ENCODE results near the gene INO80. TPM values are rescaled to one million over a fixed set of nuclear protein-coding genes. Genes with fewer than 3 reads are reported as not detected.

The INO80 gene
- polyA plus RNA-seq, 1 experiment: 5.3 TPM

DNA sequence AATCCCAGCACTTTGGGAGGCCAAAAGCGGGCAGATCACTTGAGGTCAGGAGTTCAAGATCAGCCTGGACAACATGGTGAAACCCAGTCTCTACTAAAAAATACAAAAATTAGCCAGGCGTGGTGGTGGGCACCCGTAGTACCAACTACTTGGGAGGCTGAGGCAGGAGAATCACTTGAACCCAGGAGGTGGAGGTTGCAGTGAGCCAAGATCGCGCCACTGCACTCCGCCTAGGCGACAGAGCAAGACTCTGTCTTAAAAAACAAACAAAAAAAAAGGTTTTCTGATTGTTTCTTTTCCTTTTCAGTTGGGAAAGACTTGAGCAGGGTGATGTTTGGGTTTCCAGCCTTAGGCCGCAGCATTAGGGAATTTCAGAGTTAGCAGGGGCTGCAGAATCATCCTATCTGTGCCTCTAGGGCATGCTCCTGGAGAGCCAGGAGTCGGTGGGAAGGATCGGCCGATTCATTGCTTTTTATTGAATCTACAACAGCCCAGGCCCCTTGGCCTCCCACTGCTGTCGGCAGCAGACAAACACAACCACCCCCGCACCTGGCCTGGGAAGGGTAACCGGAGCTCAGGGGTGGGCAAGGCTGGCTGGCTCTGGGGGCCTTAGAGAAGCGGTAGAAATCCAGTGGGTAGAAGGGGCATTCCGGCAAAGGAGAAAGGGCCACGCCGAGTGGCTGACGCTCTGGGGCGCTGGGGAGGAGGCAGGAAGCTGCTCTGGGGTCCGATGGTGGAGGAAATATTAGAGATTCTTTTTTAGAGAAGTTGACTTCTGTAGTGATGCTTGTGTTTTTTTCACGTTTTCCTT is 156.5 kb downstream of the INO80 start:
- TF ChIP-seq, protein P1, sequence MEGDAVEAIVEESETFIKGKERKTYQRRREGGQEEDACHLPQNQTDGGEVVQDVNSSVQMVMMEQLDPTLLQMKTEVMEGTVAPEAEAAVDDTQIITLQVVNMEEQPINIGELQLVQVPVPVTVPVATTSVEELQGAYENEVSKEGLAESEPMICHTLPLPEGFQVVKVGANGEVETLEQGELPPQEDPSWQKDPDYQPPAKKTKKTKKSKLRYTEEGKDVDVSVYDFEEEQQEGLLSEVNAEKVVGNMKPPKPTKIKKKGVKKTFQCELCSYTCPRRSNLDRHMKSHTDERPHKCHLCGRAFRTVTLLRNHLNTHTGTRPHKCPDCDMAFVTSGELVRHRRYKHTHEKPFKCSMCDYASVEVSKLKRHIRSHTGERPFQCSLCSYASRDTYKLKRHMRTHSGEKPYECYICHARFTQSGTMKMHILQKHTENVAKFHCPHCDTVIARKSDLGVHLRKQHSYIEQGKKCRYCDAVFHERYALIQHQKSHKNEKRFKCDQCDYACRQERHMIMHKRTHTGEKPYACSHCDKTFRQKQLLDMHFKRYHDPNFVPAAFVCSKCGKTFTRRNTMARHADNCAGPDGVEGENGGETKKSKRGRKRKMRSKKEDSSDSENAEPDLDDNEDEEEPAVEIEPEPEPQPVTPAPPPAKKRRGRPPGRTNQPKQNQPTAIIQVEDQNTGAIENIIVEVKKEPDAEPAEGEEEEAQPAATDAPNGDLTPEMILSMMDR (IDR thresholded peaks at IDR 0.05; ENCODE audit: low read depth, low read length): no peak
- Histone ChIP-seq H3K4me3 (ENCODE audit: low read depth, low read length) (no peak overlapping the region), H3K27ac (ENCODE audit: low read depth, low read length) (no peak overlapping the region), H3K27me3 (ENCODE audit: control insufficient read depth, insufficient read depth, low read length) (no peaks in the 10 kb centered on the region), H3K9me3 (ENCODE audit: control insufficient read depth, insufficient read depth, low read length) (no peaks in the 10 kb centered on the region; the same call in 1 of the 2 replicates)
- no peak for DNase-seq (ENCODE audit: low read depth, low spot score)
- CTCF ChIA-PET: no interaction called here
- POLR2A ChIA-PET: no interaction called here

DNA sequence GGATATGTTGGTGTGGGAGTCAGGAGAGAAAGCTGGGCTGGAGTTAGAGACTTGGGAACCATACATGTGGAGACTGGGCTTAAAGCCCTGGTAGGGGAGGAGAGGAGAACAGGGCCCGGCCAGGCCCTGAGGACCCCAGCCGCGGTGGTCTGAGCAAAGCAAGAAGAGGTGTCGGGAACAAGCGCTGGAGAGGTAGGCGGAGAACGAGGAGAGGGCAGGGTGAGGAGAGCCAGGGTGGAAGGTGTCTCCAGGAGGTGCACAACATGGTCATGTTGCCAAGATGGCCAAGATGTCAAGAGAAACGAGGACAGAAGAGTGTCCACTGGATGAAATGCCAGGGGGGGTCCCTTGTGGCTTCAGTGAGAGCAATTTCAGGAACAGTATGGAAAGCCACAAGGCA is 157.4 kb downstream of the INO80 start:
- no peak for DNase-seq (ENCODE audit: low read depth, low spot score)
- ChIA-PET POLR2A (interaction anchor here (1.4 kb wide), 1 partner anchor 17 kb away, joined by 3 read pairs; no protein-coding TSS in a partner anchor), CTCF (interaction anchor here (0.8 kb wide), 1 partner anchor 24 kb away, joined by 3 read pairs; no protein-coding TSS in a partner anchor)
- H3K27me3 ChIP-seq (ENCODE audit: control insufficient read depth, insufficient read depth, low read length): no peaks in the 10 kb centered on the region
- no peak overlapping the region for H3K4me3 ChIP-seq (ENCODE audit: low read depth, low read length)
- H3K9me3 ChIP-seq (ENCODE audit: control insufficient read depth, insufficient read depth, low read length): no peaks in the 10 kb centered on the region; the same call in 1 of the 2 replicates
- TF ChIP-seq, protein P1 (IDR thresholded peaks at IDR 0.05; ENCODE audit: low read depth, low read length): no peak
- H3K27ac ChIP-seq (ENCODE audit: low read depth, low read length): no peak overlapping the region

DNA sequence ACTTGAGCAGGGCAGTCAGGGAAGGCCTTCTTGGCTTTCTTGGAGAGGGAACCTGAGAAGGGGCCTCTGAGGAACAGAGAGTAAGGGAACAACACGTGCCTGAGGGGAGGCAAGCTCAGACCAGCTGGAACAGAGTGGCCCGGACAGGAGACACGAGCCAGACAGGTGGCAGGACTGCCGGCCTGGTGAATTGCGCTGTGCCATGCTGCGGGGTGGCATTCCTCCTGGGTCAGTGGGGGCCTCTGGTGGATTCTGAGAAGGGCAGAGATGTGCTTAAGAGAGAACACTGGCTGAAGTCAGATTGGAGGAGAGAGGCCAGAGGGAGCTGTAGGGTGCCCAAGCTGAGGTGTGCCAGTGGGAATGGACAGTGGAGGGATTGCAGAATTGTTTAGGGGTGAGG is 157.9 kb downstream of the INO80 start:
- Histone ChIP-seq H3K9me3 (ENCODE audit: control insufficient read depth, insufficient read depth, low read length) (no peaks in the 10 kb centered on the region; the same call in 1 of the 2 replicates), H3K27ac (ENCODE audit: low read depth, low read length) (peak overlapping the region; percentile 47), H3K27me3 (ENCODE audit: control insufficient read depth, insufficient read depth, low read length) (no peaks in the 10 kb centered on the region), H3K4me3 (ENCODE audit: low read depth, low read length) (no peak overlapping the region)
- ChIA-PET POLR2A (interaction anchor here (1.4 kb wide), 1 partner anchor 17 kb away, joined by 3 read pairs; no protein-coding TSS in a partner anchor), CTCF (interaction anchor here (0.8 kb wide), 1 partner anchor 25 kb away, joined by 3 read pairs; no protein-coding TSS in a partner anchor)
- TF ChIP-seq, protein P1 (IDR thresholded peaks at IDR 0.05; ENCODE audit: low read depth, low read length): no peak
- DNase-seq (ENCODE audit: low read depth, low spot score): no peak

DNA sequence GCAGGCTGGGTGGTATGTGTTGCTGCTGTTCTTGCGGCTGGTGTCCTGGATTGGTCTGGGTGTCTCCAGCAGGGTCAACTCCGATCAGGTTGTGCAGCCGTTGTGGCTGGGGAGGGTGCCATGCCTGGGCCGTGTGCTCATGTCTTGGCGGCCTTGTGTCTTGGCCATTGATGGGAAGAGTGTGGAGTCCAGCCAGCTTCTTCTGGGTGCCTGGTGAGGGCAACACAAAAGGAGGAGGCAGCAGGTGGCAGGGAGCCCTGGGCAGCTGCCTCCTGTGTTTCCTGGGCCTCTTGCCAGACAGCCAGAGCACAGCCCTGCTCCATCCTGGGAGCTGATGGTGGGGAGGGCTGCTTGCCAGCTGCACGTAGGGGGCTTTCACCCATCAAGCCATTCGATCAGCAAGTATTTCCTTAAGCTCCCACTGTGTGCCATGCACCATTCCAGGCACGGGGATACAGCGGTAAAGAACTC is 158.5 kb downstream of the INO80 start:
- Histone ChIP-seq H3K4me3 (ENCODE audit: low read depth, low read length) (no peak overlapping the region), H3K27me3 (ENCODE audit: control insufficient read depth, insufficient read depth, low read length) (no peaks in the 10 kb centered on the region), H3K27ac (ENCODE audit: low read depth, low read length) (no peak overlapping the region), H3K9me3 (ENCODE audit: control insufficient read depth, insufficient read depth, low read length) (no peaks in the 10 kb centered on the region; the same call in 1 of the 2 replicates)
- DNase-seq (ENCODE audit: low read depth, low spot score): no peak
- CTCF ChIA-PET: interaction anchor here (0.6 to 1.3 kb wide), 2 partner anchors 16 to 362 kb away, joined by 3 to 10 read pairs; no protein-coding TSS in a partner anchor
- TF ChIP-seq, protein P1 (IDR thresholded peaks at IDR 0.05; ENCODE audit: low read depth, low read length): no peak
- POLR2A ChIA-PET: interaction anchor here (0.7 to 1.4 kb wide), 2 partner anchors 16 to 52 kb away, joined by 3 to 4 read pairs; no protein-coding TSS in a partner anchor

Measured in AG04450 (cell line).